HK-2 (cell line): ENCODE data around the gene OTOL1.
"Not testable (repeated sequence)": the region's sequence is repeated elsewhere in the genome, so short reads cannot be mapped to it uniquely, and the experiment has no call there.

ENCODE experiments used
- DNase-seq: peaks from one replicate; pipeline ENCODE4 v3.0.0-alpha.2; 2018; ENCODE audit not compliant: unreplicated experiment

OTOL1 gene

DNA sequence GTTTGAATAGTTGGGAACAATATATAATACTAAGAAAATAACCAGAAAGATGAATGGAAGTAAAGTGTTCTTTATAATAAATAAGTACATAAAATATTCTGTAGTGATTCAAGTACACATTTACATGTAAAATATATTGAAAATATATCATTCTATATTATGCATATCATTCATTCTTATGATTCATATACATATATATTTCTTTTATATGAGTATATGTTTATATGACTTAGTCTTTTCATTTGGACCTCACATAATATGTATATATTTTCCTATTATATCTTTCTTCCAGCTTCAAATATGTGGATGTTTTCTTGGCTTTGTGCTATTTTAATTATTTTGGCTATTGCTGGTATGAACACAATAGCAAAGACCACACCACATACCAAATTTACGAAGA is at the start of gene OTOL1:
Gene OTOL1 (plus strand): TSS at position 301 of the 400 bp plus-strand sequence. CDS start 0 bp downstream, at position 301.
- no peak for DNase-seq

DNA sequence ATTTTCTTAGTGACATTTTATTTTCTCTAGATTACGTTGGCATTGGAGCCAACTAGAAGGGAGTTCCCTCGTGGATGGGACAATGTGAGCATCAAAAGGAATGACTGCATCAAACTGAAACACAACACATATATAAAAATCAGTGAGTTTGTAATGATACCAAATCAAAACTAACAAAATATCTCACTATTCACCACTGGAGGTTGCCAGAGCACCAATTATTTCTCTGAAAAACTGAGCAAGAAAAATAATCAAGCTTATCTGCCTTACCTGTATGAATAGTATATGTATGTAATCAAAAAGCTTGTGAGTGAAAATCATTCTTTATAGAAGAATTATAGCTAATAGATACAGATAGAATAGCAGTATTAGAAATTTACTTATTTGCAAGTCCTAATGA is 46.8 kb upstream of the OTOL1 start:
- no peak for DNase-seq

DNA sequence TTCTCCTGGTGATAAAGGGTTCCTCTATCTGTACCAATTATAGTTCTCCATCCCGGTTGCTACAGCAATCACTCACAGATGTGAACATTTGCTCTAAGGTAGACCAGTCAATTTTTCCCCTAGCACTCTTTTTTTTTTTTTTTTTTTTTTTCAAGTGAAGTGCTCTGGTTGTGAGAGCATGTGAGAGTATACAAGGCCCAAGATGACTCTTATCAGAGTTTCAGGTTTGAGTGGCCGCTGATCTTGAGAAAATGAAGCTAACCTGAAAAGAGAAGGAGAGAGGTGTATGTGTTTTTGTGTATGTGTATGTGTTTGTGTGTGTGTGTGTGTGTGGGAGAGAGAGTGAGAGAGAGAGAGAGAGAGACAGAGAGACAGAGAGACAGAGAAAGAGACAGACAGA is 44.4 kb upstream of the OTOL1 start:
- DNase-seq: no peak

DNA sequence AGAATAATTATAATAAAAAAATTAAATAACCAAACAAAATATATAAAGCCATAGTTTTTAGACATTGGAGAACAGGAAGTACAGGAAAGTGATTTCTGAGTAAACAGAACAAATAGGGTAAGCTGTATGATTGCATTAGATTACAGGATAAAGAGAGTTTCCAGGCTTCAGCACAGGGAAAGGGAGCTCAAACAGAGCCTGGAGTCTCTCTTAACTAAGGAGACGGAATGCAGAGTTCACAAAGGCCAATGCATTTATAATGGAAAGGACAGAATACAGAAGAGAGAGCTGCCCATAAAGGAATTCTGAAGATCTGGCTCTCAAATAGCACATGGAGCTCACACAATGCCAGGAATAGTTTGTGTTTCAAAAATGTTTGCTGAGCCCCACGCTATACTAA is 42.0 kb upstream of the OTOL1 start:
- DNase-seq: no peak

DNA sequence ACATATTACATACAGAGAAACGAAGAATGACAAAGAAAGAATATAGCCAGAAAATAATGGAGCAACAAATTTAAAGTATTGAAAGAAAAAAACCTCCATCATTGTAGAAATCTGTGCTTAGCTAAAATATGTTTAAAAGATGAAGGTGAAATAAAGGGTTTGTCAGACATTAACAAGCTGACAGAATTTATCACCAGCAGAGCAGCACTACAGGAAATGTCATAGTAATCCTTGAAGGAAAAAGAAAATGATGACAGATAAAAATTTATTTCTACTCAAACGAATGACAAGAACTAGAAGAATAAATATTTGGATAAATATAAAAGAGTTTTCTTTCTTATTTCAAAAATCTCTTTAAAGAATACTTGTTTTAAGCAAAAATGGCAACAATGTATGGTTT is 40.6 kb upstream of the OTOL1 start:
- DNase-seq: no peak

DNA sequence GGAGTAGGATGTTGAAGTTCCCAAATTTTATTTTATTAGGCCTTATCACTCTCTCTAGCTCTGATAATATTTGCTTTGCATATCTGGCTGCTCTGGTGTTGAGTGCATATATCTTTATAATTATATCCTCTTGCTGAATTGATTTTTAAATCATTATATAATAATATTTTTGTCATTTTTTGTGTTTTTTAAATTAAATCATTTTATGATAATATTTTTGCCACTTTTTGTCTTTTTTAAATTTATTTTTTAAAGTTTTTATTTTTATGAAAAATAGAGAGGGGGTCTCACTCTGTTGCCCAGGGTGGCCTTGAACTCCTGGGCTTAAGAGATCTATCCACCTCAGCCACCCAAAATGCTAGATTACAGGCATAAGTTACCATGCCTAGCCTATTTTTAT is 34.5 kb upstream of the OTOL1 start:
- no peak for DNase-seq

DNA sequence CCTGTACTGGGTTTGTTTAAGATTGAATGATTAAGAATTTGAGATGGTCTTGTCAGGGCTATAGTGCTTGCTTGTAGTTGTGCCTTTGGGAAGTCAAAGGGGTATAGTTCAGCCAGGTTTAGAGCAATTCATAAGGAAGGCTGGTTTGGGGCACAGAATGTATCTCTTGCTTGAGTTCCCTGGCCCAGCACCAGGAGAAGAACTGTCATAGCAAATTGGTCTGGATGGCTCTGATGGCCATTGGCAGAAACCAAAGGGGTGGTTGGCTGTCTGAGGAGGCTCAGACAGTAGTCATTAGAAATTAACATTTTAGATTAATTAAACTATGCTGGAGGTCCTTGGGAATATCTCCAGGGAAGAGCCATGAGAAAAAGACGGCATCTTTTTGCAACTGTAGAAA is 25.4 kb upstream of the OTOL1 start:
- DNase-seq: no peak

DNA sequence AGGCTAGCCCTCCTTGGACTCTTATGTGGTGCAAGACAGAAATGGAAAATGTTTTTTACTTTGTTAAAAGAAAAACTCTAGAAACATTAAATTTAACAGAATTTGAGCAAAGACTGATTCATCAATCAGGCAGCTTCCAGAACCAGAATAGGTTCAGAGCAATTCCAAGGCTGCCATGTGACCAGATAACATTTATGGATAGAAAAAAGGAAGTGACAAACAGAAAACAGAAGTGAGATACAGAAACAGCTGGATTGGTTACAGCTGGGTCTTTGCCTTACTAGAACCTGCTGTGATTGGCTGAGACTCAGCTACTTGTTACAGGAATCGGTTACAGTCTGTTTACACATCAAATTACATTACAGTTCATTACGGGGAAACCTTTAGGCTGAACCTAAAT is 22.5 kb upstream of the OTOL1 start:
- DNase-seq: no peak

DNA sequence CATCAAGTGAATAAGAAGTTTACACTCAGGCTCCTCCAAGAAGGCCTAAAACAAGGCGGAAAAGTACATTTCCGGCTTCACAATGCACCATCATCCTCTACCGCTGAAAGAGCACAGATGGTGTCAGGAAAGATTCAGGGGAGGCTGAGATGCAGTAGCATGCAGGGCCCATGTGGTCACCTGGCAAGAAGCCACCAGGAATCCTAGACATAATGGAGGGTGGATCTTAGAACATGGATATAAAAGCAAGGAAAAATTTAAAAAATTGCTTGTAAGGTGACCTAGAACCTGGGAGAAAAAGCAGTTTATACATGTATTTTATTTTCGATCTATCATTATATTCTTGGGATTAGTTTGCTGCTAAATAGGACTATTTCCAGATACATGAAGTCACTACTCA is 21.9 kb upstream of the OTOL1 start:
- no peak for DNase-seq

DNA sequence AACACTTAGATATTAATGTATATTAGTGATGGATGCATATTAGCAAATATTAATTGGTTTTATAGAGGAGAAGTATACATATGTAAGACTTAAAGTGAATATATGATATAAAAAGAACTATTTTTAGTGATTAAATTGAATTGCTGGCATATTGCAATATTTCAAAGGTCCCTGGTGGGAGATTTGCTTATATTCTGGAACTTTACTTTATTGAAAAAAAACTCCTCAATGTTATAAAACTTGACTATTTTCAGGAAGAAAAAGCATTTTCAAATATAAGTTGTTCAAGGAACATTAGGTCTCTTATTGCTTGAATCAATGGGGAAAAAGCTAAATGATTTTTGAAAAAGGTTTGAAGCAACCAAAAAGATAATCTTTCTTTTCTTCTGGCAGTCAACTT is 21.4 kb upstream of the OTOL1 start:
- DNase-seq: no peak

DNA sequence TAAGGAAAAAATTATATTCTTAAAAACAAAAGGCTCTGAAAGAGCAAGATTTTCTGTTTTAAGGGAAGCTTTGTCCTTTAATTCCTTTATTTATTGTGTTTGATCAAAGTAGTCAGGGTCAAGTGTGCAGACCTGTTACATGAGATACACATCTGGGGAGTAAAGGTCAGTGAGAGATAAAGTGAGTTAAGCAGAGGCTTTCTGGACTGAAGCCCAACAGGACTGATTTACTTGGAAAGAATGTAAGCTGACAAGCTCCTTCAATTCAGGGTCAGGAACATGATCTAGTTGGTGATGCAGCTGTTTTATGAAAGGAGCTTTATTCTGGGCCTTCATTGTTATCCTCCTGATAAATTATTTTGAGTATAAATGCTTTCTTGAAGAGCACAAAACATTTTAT is 20.7 kb upstream of the OTOL1 start:
- no peak for DNase-seq

DNA sequence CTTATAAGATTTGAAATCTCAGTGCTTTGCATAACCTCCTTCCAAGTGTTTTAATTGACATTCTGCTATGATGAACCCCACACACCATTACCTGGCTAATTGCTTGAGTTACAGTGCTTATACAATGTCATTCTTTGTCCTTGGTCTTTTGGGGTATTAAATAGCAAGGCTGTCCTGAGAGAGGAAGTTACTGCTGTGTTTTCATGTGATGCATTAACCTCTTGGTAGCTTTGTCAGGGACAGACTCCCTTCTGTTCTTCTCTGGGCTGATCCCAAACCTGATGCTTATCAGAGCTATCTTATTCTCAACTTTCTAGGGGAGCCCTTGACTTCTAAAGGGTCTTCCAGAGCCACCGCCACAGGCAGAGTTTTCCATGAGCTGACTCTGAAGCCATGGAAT is 12.4 kb upstream of the OTOL1 start:
- no peak for DNase-seq

DNA sequence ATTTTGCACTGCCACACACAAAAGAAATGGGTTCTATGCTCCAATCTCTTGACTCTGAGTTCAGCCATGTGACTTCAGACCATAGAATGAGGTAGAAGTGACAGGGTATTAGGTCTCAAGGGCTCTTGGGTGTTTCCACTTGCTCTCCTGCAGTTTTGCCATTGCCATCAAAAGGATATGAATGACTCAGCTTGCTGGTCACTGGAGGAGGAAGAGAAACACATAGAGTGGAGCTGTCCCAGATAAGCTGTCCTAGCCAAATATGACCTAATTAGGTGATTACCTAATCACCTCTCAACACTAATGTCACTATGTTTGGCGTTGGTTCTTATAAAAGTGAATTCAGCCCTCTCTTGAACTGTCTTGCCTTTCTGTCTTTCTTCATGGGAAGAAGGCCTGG is 8.3 kb upstream of the OTOL1 start:
- DNase-seq: not testable (repeated sequence)

DNA sequence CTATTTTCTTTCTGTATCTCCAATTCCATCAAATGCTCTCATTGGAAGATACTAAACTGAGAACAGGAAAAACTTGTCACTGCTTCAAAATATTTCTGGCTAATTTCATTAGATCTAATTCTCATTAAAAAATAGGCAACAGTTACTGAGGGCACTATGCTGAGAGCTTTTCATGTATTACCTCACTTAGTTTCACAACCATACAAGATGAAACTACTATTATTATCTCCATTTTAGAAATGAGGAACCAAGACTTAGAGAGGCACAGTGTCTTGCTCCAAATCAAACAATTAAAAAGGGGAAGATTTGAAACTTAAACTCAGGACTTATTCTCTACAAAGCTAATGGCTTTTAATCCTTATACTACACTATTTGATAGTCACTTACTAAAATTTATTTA is 7.2 kb upstream of the OTOL1 start:
- no peak for DNase-seq

DNA sequence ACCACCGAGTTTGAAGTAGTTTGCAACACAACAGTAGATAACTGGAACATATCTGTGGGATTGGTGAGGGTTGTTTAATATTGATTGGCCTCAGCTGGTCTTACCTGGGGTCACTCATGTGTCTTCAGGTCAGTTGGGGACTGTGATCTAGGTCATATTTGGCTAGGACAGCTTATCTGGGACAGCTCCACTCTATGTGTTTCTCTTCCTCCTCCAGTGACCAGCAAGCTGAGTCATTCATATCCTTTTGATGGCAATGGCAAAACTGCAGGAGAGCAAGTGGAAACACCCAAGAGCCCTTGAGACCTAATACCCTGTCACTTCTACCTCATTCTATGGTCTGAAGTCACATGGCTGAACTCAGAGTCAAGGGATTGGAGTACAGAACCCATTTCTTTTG is 5.8 kb upstream of the OTOL1 start:
- not testable (repeated sequence) for DNase-seq

DNA sequence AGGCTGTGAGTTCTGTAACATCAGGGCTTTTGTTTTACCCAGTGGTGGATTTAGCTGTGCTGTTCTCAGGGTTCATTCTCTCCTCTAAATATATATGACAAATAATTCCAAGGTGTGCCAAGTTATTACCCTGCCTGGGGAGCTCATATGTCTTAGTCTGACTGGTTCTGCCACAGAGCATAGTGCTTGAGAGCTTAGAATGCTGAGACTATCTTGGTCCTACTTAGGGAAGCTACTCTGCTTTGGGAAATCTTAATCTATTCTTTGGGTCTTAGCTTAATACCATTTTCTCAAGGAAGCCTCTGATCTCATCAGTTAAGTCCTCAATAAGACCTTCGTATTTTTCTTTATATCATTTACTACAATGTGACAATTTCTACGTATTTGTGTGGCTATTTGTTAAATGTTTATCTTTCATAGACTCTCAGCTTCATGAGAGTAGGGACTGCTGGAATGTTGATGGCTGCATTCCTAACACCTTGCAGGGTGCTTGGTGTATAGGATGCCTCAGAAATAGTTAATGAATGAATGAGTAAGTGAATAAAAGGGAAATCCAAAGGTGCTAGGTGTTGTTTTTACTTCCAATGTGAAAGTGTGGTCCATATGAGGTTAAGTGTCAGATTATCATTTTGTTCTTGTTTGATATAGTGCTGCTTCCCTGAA is 1.8 kb downstream of the OTOL1 start:
- DNase-seq: no peak

DNA sequence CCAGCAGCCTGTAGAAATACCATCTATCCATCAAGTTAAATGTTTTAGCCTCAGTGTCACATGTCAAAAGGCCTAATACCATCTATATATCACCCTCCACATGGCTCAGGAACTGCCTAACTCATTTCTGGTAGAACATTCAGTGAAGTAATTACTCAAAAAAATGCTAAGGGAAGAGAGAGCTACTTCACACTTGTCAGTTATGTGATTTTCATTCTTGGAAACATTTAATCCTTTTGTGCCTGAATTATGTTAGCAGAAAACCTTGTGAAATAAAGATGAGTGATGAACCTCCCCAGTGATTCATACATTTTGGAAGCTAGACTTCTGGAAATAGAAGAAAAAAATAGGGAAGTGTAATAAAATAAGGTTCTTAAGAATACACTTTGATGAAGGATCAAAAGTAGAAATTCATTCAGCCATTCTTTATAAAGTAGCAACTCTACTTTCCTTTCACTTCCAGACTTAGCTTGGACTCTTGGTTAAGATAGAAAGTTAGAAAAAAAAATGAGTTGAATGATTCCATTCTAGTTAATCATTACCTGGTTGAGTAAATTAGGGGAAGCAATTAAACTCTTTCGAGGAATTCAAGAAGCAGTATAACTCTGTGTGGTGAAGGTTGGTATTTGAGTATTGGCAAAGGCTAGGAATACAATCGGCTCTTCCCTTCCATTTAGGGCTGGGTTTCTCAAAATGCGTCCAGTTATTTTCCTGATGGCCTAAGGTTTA is 3.6 kb downstream of the OTOL1 start:
- no peak for DNase-seq

DNA sequence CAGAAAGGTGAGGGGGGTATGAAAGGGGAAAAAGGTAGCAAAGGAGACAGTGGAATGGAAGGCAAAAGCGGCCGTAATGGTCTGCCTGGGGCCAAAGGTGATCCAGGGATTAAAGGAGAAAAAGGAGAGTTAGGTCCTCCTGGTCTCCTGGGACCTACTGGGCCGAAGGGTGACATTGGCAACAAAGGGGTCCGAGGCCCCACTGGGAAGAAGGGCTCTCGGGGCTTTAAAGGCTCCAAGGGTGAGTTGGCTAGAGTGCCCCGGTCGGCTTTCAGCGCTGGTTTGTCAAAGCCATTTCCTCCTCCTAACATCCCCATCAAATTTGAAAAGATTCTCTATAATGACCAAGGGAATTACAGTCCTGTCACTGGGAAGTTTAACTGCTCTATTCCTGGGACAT is 6.7 kb downstream of the OTOL1 start:
- no peak for DNase-seq

DNA sequence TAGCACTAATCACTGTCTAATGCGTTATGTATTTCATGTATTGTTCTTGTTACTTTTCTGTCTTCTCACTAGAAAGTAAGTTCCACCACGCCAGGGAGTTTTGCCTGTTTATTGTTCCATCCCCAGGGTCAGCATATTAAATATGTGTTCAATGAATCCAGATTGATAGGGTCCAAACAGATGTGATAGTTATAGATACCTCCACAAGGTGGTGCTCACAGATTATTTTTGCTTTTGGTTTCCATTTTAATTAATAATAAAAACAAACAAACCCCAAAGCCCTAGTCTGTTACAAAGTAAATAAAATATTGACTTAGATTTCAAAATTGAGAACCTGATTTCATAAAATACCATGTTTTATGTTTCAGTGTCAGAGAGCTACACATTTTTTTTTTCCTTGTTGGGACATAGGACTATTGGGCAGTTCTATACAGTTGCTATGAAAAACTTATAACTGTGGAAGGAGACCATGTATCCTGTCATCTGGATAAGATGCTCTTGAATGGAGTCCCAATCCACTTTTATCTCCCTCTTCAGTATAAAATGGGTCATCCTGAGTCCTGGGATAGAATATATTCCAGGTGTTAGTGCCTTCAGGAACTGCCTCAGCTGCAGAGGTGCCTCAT is 12.4 kb downstream of the OTOL1 start:
- DNase-seq: no peak

DNA sequence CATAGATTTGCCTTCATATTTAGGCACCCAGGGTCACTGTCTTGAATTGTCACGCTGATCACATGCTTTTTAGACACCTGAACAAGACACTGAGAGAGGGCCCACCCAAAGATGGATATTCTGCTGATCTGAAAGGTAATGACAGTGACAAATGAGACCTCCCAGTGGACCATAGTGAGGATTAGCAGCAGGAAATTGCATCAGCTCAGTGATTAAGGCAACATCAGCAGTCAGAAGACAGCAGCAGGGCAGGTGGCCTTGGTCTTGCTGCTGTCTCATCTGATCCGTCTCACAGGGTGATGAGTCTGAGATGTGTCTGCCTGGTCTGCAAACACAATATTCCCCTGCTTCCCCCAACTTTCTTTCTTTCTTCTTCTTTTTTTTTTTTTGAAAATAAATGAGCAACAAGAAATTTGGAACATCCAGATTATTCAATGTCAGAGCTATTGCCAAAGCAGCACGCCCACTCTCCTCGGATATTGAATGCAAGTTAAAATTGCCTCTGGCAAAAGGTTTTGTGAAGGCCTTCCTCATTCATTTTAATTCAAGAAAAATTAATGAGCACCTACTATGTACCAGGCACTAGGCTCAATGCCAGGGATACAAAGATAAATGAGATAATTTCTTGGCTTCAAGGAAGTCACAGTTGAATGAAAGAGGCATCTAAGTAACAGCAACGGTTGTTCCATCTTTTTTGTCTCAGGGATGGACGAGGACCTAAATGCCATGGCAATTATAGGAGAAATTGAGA is 14.1 kb downstream of the OTOL1 start:
- no peak for DNase-seq

DNA sequence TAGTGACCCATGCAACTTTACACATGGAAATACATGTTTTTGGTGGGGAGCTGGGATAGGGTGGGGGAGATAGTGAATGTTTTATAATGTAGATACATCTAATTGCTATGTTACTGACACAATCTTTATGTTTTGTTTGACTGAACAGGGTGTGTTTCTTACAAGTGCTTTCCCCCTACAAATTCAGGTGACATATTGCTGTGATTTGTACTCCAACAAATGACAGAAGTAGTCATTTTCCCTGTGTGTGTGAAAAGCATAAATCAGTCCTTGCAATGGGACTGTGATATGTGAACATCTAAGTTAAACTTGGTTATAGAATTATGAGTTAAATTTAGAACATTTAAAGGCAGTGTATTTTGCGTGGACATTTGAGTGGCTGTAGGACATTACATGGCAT is 27.3 kb downstream of the OTOL1 start:
- DNase-seq: no peak

DNA sequence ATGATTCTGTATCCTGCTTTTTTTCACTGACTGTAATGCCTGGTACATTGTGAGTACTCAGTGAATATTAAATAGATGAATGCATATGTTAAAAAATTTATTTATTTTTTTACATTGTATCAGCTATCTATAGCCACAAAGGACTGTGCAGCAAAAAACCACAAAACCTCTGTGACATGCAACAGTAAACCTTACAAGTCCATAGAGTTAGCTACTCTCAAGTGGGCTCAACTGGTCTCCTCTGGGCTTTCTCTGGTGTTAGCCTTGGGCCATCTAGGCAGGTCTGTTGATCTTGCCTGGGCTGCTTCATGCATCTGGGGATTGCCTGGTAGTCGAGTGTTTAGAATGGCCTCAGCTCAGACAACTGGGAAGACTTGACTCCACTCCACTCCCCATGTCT is 35.3 kb downstream of the OTOL1 start:
- no peak for DNase-seq

DNA sequence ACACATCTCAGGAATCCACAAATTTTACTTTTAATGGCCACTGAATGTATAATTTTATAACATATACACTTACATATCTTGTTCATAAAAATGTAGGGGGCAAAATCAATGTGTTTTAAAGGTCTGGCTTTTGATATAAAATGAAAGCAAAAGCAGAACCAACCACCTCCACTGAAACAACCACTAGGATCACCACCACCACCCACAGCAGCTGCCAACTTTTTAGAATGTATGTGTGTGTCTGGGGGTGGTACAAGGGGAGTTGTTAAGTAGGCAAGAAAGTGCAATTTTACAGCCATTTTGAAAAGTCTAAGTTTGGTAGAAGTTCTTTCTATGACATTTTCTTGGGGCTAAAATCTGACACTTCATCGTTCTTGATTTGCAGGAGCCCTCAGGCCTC is 44.0 kb downstream of the OTOL1 start:
- DNase-seq: no peak
